GM23338 (cell line): ENCODE measurements around the gene RNASE3.
"Not testable (repeated sequence)": the region's sequence is repeated elsewhere in the genome, so short reads cannot be mapped to it uniquely, and the experiment has no call there.

Experiments
- CREB1 ChIP-seq: fragments of 250-450 bp; sonication (Bioruptor Pico); IDR thresholded peaks from 2 replicates; pipeline ENCODE4 v1.5.0; 2020; ENCODE audit warnings: low read depth, mild to moderate bottlenecking, moderate library complexity
- CTCF ChIP-seq, 2 experiments: fragments of 200-600 bp in 1 of 2; sonication (generic) in 1 of 2; conservative IDR thresholded peaks; 2 replicates each; pipeline versions ENCODE4 v1.5.1 to v1.6.1; 2016 to 2017; ENCODE audit warnings: antibody characterized with exemption in 2 of 2, low read depth in 2 of 2, mild to moderate bottlenecking in 2 of 2, moderate library complexity in 1 of 2
- EZH2 ChIP-seq: fragments of 200-600 bp; sonication (generic); IDR thresholded peaks from one replicate; pipeline ENCODE4 v1.8.0; 2017; ENCODE audit warnings: antibody characterized with exemption, mild to moderate bottlenecking, low read depth; ENCODE audit not compliant: unreplicated experiment
- EZH2phosphoT487 ChIP-seq: fragments of 200-600 bp; sonication (generic); IDR thresholded peaks from one replicate; pipeline ENCODE4 v1.8.1; 2018; ENCODE audit warnings: antibody characterized with exemption; ENCODE audit not compliant: unreplicated experiment
- JUNB ChIP-seq: IDR thresholded peaks from one replicate; pipeline ENCODE4 v1.6.1; 2016; ENCODE audit warnings: antibody characterized with exemption; ENCODE audit not compliant: unreplicated experiment
- POLR2AphosphoS5 ChIP-seq: IDR thresholded peaks from 2 replicates; pipeline ENCODE4 v1.6.1; 2016; ENCODE audit warnings: antibody characterized with exemption, low read depth
- REST ChIP-seq: IDR thresholded peaks from one replicate; pipeline ENCODE4 v1.6.1; 2018; ENCODE audit warnings: antibody characterized with exemption; ENCODE audit not compliant: unreplicated experiment
- STAT1 ChIP-seq: IDR thresholded peaks from one replicate; pipeline ENCODE4 v1.6.1; 2016; ENCODE audit warnings: antibody characterized with exemption; ENCODE audit not compliant: unreplicated experiment
- ZNF114 ChIP-seq: fragments of 250-450 bp; sonication (Bioruptor Pico); IDR thresholded peaks from 2 replicates; pipeline ENCODE4 v1.5.0; 2020; ENCODE audit warnings: mild to moderate bottlenecking, moderate library complexity
- ZNF331 ChIP-seq: fragments of 250-450 bp; sonication (Bioruptor Pico); IDR thresholded peaks from 2 replicates; pipeline ENCODE4 v1.5.0; 2020; ENCODE audit warnings: low read depth, mild to moderate bottlenecking, moderate library complexity
- TF ChIP-seq, protein P1 (sequence below): IDR thresholded peaks from 2 replicates; pipeline ENCODE4 v1.6.1; 2016; ENCODE audit warnings: antibody characterized with exemption

GRCh38 chr14:20919038-20919756 is 28.0 kb downstream of the RNASE3 start:
- not testable (repeated sequence) for TF ChIP-seq POLR2AphosphoS5; EZH2; CTCF (conservative IDR thresholded peaks at IDR 0.05; ENCODE audit: low read depth in 2 of 2); ZNF331 (CRISPR knock-in tag); EZH2phosphoT487; REST; STAT1; ZNF114 (CRISPR knock-in tag); CREB1; JUNB
- TF ChIP-seq, protein P1, sequence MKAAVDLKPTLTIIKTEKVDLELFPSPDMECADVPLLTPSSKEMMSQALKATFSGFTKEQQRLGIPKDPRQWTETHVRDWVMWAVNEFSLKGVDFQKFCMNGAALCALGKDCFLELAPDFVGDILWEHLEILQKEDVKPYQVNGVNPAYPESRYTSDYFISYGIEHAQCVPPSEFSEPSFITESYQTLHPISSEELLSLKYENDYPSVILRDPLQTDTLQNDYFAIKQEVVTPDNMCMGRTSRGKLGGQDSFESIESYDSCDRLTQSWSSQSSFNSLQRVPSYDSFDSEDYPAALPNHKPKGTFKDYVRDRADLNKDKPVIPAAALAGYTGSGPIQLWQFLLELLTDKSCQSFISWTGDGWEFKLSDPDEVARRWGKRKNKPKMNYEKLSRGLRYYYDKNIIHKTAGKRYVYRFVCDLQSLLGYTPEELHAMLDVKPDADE, result not testable (repeated sequence)
